ENCODE measurements around the gene CAPNS1.
"Not testable (repeated sequence)": the region's sequence is repeated elsewhere in the genome, so short reads cannot be mapped to it uniquely, and the experiment has no call there.

Gene CAPNS1

DNA sequence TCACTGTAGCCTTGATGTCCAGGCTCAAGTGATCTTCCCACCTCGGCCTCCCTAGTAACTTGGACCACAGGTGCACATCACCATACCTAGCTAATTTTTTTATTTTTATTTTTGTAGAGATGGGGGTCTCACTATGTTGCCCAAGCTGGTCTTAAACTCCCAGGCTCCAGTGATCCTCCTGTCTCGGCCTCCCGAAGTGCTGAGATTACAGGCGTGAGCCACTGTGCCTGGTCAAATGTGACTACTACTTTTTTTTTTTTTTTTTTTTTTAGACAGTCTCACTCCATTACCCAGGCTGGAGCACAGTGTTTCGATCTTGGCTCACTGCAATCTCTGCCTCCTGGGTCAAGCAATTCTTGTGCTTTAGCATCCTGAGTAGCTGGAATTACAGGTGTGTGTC, 33.0 kb downstream of the CAPNS1 start:
- Histone ChIP-seq H3K4me3 (replicated peaks; ENCODE audit: insufficient read depth, low read length) (no peak overlapping the region), H3K27me3 (ENCODE audit: insufficient read depth, poor library complexity, severe bottlenecking) (no peaks in the 10 kb centered on the region), H3K27ac (replicated peaks) (no peak overlapping the region)
- DNase-seq (ENCODE audit: low read depth in 1 of 2, low spot score in 1 of 2): no peak
- TF ChIP-seq, protein P1, sequence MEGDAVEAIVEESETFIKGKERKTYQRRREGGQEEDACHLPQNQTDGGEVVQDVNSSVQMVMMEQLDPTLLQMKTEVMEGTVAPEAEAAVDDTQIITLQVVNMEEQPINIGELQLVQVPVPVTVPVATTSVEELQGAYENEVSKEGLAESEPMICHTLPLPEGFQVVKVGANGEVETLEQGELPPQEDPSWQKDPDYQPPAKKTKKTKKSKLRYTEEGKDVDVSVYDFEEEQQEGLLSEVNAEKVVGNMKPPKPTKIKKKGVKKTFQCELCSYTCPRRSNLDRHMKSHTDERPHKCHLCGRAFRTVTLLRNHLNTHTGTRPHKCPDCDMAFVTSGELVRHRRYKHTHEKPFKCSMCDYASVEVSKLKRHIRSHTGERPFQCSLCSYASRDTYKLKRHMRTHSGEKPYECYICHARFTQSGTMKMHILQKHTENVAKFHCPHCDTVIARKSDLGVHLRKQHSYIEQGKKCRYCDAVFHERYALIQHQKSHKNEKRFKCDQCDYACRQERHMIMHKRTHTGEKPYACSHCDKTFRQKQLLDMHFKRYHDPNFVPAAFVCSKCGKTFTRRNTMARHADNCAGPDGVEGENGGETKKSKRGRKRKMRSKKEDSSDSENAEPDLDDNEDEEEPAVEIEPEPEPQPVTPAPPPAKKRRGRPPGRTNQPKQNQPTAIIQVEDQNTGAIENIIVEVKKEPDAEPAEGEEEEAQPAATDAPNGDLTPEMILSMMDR (IDR thresholded peaks at IDR 0.05; ENCODE audit: insufficient read depth, low read length): no peak
- TF ChIP-seq SPI1 (IDR thresholded peaks at IDR 0.05; ENCODE audit: borderline replicate concordance, low read depth): no peak
- no peak for TF ChIP-seq GABPA (IDR thresholded peaks at IDR 0.05; ENCODE audit: low read depth)
- no peak for TF ChIP-seq REST (IDR thresholded peaks at IDR 0.05; ENCODE audit: insufficient replicate concordance, low read depth)
- TF ChIP-seq POLR2AphosphoS5 (IDR thresholded peaks at IDR 0.05; ENCODE audit: low read depth): no peak

DNA sequence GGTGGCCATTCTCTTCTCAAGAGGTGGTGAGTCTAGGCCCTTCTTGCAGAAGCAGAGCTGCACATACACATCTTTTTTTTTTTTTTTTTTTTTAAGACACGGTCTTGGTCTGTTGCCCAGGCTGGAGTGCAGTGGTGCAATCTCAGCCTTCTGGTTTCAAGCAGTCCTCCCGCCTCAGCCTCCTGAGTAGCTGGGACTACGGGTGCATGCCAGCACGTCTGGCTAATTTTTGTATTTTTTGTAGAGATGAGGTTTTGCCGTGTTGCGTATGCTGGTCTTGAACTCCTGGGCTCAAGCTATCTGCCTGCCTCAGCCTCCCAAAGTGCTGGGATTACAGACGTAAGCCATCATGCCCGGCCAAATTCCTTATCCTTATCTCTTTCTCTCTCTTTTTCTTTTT, 34.0 kb downstream of the CAPNS1 start:
- not testable (repeated sequence) for H3K27ac ChIP-seq (replicated peaks); H3K4me3 ChIP-seq (replicated peaks; ENCODE audit: insufficient read depth, low read length); DNase-seq (ENCODE audit: low read depth in 1 of 2, low spot score in 1 of 2); H3K27me3 ChIP-seq (ENCODE audit: insufficient read depth, poor library complexity, severe bottlenecking)

DNA sequence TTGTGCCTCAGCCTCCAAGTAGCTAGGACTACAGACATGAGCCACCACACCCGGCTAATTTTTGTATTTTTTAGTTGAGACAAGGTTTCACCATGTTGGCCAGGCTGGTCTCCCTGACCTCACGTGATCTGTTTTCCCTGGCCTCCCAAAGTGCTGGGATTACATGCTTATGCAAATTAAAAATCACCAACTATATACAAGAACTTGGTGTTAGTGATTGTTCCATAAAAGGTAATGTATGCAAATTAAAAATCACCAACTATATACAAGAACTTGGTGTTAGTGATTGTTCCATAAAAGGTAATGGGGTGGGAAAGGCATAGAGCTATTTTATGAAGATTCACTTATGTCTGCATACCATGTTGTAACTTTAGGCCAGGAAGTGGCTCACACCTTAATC, 39.2 kb downstream of the CAPNS1 start:
- H3K27ac ChIP-seq (replicated peaks); DNase-seq (ENCODE audit: low read depth in 1 of 2, low spot score in 1 of 2); H3K4me3 ChIP-seq (replicated peaks; ENCODE audit: insufficient read depth, low read length); H3K27me3 ChIP-seq (ENCODE audit: insufficient read depth, poor library complexity, severe bottlenecking): not testable (repeated sequence)

DNA sequence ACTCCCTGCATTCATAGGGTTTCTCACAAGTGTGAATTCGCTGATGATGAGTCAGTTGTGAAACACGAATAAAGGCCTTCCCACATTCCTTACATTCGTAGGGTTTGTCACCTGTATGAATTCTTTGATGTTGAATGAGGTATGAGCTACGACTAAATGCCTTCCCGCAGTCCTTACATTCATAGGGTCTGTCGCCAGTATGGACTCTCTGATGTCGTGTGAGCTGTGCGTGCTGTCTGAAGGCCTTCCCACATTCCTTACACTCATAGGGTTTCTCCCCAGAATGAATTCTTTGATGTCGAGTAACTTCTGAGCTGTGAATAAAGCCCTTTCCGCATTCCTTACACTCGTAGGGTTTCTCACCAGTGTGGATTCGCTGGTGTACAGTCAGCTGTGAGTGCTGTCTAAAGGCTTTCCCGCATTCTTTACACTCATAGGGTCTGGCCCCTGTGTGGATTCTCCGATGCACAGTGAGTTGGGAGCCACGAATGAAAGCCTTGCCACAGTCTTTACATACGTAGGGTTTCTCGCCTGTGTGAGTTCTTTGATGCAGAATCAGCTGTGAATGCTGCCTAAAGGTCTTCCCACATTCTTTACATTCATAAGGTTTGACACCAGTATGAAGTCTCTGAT, 42.9 kb downstream of the CAPNS1 start:
- no peak overlapping the region for H3K4me3 ChIP-seq (replicated peaks; ENCODE audit: insufficient read depth, low read length)
- TF ChIP-seq REST (IDR thresholded peaks at IDR 0.05; ENCODE audit: insufficient replicate concordance, low read depth): no peak
- no peak for TF ChIP-seq POLR2AphosphoS5 (IDR thresholded peaks at IDR 0.05; ENCODE audit: low read depth)
- TF ChIP-seq, protein P1 (IDR thresholded peaks at IDR 0.05; ENCODE audit: insufficient read depth, low read length): no peak
- no peak for TF ChIP-seq GABPA (IDR thresholded peaks at IDR 0.05; ENCODE audit: low read depth)
- no peak for TF ChIP-seq SPI1 (IDR thresholded peaks at IDR 0.05; ENCODE audit: borderline replicate concordance, low read depth)
- no peak overlapping the region for H3K27ac ChIP-seq (replicated peaks)
- DNase-seq (ENCODE audit: low read depth in 1 of 2, low spot score in 1 of 2): no peak
- no peaks in the 10 kb centered on the region for H3K27me3 ChIP-seq (ENCODE audit: insufficient read depth, poor library complexity, severe bottlenecking)

GRCh38 chr19:36183245-36183628, 43.4 kb downstream of the CAPNS1 start:
- DNase-seq (ENCODE audit: low read depth in 1 of 2, low spot score in 1 of 2): no peak
- Histone ChIP-seq H3K27me3 (ENCODE audit: insufficient read depth, poor library complexity, severe bottlenecking) (no peaks in the 10 kb centered on the region), H3K4me3 (replicated peaks; ENCODE audit: insufficient read depth, low read length) (no peak overlapping the region), H3K27ac (replicated peaks) (no peak overlapping the region)
- TF ChIP-seq GABPA (IDR thresholded peaks at IDR 0.05; ENCODE audit: low read depth): no peak
- no peak for TF ChIP-seq POLR2AphosphoS5 (IDR thresholded peaks at IDR 0.05; ENCODE audit: low read depth)
- TF ChIP-seq, protein P1 (IDR thresholded peaks at IDR 0.05; ENCODE audit: insufficient read depth, low read length): no peak
- TF ChIP-seq SPI1 (IDR thresholded peaks at IDR 0.05; ENCODE audit: borderline replicate concordance, low read depth): no peak

GRCh38 chr19:36186722-36187121, 46.9 kb downstream of the CAPNS1 start:
- H3K4me3 ChIP-seq (replicated peaks; ENCODE audit: insufficient read depth, low read length); DNase-seq (ENCODE audit: low read depth in 1 of 2, low spot score in 1 of 2); H3K27ac ChIP-seq (replicated peaks); H3K27me3 ChIP-seq (ENCODE audit: insufficient read depth, poor library complexity, severe bottlenecking): not testable (repeated sequence)

All from HL-60 (cell line).